HUES64 (cell line): Measurements from ENCODE around the gene SBNO2.
A peak's percentile ranks its signal among the peaks of the same experiment; 100 is the strongest.

Experiments
- H3K27ac ChIP-seq: 2 replicates; pipeline ENCODE4 v1.7.0; 2013; ENCODE audit warnings: low read depth, low read length, inconsistent platforms
- H3K27me3 ChIP-seq: 2 replicates; pipeline ENCODE4 v1.6.1; 2013; ENCODE audit warnings: mild to moderate bottlenecking, low read length; ENCODE audit not compliant: insufficient read depth
- H3K36me3 ChIP-seq: 2 replicates; pipeline ENCODE4 v1.6.1; 2013; ENCODE audit warnings: mild to moderate bottlenecking, low read length; ENCODE audit not compliant: insufficient read depth
- H3K4me1 ChIP-seq: 2 replicates; pipeline ENCODE4 v1.6.1; 2013; ENCODE audit warnings: mild to moderate bottlenecking, low read length, moderate library complexity; ENCODE audit not compliant: insufficient read depth
- H3K4me3 ChIP-seq: 2 replicates; pipeline ENCODE4 v1.5.1; 2013; ENCODE audit warnings: mild to moderate bottlenecking, low read length, moderate library complexity
- H3K9ac ChIP-seq: 2 replicates; pipeline ENCODE4 v1.6.1; 2013; ENCODE audit warnings: mild to moderate bottlenecking, low read depth, low read length
- H3K9me3 ChIP-seq: 2 replicates; pipeline ENCODE4 v1.6.1; 2013; ENCODE audit warnings: low read depth, low read length; ENCODE audit not compliant: insufficient read depth
- WGBS: fragments of 150-250, 120-280 bp; methylation state at CpG from one replicate; pipeline ENCODE4 v1.1.7; 2013; ENCODE audit warnings: missing lambda C conversion rate; 5-methylcytosine and 5-hydroxymethylcytosine counted together

SBNO2 gene

DNA sequence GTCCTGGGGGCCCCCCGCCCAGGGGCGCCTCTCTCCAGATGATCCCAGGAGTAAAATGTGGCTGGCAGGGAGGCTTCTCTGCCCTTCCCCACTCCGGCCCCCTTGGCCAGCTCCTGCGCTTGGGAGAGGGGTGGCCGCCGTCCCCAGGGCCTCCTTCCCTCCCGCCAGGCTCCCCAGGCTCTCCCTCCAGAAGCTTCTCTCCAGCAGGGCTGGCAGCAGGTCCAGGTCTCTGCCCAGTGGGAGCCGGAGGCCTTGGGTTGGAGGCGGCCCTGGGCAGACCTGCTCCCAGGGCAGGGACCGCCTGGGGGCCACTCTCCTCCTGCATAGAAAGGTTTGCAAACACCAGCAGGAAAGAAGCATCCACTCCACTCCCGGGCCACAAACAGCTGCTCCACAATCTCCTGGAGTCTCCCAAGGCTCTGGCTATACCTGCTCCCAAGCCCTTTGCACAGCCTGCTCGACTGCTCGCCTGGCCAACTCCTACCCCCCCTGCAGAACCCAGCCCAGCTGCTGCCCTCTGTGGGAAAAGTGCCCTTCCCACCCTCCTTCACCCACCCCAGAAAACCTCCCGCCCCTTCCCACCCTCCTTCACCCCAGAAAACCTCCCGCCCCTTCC is 26.0 kb downstream of the SBNO2 start:
- 88% methylated on average over 13 of the region's 15 CpGs for WGBS
- H3K4me1 ChIP-seq: 0 out of 2 replicates have a peak, but pooled peaks cover 3% of the 10 kb centered on the region
- no peak overlapping the region; the same call in 1 of the 2 replicates for H3K27ac ChIP-seq
- no peak overlapping the region for H3K4me3 ChIP-seq
- peaks cover 26% of the 10 kb centered on the region for H3K36me3 ChIP-seq
- H3K9me3 ChIP-seq: no peaks in the 10 kb centered on the region
- peaks cover 2% of the 10 kb centered on the region; the same call in 1 of the 2 replicates for H3K27me3 ChIP-seq
- no peak overlapping the region for H3K9ac ChIP-seq

DNA sequence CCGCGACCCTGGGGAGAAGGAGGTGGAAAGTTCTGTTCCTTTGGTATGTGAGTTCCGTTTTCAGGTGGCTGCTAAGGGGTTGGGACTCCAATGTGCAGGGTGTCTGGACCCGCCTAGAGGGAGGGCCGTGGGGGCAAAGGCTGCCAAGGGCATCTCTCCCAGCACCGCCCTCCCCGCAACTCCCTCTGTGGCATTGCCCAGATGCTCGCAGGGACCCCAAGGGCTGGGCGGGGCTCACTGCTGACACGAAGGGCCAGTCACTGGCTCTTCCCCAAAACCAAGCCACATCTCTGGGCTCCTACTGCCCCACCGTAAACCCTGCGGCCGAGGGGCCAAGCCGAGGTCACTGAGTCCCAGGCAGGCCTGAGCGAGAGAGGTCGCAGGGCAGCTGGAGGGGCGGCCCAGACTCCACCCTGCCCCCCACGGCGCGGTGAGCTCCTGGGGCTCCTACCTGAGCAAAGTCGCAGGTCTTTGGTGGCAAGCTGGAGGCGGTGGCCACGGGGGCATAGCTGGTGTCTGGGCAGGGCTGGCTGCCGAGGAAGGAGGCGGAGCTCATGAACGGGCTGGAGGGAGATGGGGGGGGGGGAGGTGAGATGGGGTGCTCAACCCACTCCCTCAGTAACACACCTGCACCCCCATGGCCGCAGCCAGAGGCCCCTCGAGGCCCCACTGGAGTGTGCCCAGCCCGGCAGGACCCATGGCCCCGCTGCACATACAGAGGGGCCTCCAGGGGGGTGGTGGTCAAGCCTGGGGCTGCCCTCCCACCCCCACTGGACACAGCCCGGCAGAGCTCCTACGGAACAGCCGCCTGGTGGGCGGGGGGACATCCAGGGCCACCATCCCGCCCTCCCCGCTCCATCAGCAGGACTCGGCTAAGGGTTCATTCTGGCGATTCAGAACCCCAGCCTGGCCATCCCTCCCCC is 26.9 kb downstream of the SBNO2 start:
- Histone ChIP-seq H3K9ac (no peak overlapping the region), H3K4me1 (0 out of 2 replicates have a peak, but pooled peaks cover 3% of the 10 kb centered on the region), H3K4me3 (no peak overlapping the region), H3K27ac (peak overlapping the region; percentile 46; the same call in 1 of the 2 replicates), H3K9me3 (no peaks in the 10 kb centered on the region), H3K36me3 (peaks cover 22% of the 10 kb centered on the region), H3K27me3 (peaks cover 2% of the 10 kb centered on the region; the same call in 1 of the 2 replicates)
- 89% methylated on average over 34 of the region's 38 CpGs for whole genome bisulfite sequencing

DNA sequence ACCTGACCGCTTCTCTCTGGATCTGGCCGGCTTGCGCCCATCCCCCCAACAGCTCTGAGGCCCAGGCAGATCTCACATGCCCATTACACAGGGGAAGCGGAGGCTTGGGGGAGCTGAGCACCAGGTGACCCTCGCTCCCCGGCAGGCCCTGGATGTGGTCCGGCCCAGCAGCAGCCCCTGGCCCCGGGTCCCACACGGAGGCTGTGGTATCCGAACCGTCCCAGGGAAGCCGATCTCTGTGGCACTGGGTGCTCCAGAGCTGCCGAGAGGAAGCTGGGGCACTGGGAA is 27.7 kb downstream of the SBNO2 start:
- WGBS: 87% methylated on average over 13 of the region's 13 CpGs
- H3K4me1 ChIP-seq: 0 out of 2 replicates have a peak, but pooled peaks cover 3% of the 10 kb centered on the region
- H3K36me3 ChIP-seq: peaks cover 15% of the 10 kb centered on the region
- peak overlapping the region; percentile 49 for H3K27ac ChIP-seq
- no peaks in the 10 kb centered on the region for H3K9me3 ChIP-seq
- peak overlapping the region; percentile 40; the same call in 1 of the 2 replicates for H3K9ac ChIP-seq
- peaks cover 2% of the 10 kb centered on the region; the same call in 1 of the 2 replicates for H3K27me3 ChIP-seq
- no peak overlapping the region for H3K4me3 ChIP-seq

DNA sequence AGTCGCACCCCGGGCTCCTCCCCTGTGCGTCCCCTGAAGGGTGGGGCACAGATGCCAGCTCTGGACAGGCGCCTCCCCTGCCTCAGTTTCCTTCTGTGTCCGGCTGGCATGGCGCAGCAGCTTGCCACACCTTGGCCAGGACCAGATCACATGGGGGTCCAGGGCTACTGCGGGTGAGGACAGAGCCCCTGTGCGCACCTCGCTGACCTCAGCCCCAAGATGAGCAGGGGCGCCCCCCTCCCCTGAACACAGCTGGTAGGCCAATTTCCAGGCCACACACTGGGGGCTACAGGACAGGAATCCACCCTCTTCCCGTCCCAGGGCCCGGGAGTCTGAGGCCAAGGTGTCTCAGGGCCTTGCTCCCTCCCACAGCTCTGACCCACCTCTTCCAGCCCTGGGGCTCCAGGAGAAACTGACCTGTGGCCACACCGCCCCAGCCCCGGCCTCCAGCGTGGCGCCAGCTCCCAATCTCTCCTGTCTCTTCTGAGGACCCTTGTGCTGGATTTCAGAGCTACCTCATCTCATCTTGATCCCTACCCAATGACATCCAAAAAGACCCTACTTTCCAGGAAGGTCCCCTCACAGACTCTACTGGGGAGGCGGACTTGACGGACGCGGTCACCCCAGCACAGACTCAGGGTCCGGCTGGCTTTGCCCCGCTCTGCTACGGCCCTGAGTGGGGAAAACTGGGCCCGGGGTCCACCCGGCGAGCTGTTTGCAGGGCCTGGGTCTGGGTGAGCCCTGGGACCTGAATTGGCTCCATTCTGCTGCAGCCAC is 28.2 kb downstream of the SBNO2 start:
- peak overlapping the region; percentile 40; the same call in 1 of the 2 replicates for H3K9ac ChIP-seq
- H3K36me3 ChIP-seq: peaks cover 13% of the 10 kb centered on the region
- no peak overlapping the region for H3K4me3 ChIP-seq
- peaks cover 2% of the 10 kb centered on the region; the same call in 1 of the 2 replicates for H3K27me3 ChIP-seq
- H3K4me1 ChIP-seq: 0 out of 2 replicates have a peak, but pooled peaks cover 3% of the 10 kb centered on the region
- no peaks in the 10 kb centered on the region for H3K9me3 ChIP-seq
- peak overlapping the region; percentile 49 for H3K27ac ChIP-seq
- WGBS: 92% methylated on average over 26 of the region's 26 CpGs

DNA sequence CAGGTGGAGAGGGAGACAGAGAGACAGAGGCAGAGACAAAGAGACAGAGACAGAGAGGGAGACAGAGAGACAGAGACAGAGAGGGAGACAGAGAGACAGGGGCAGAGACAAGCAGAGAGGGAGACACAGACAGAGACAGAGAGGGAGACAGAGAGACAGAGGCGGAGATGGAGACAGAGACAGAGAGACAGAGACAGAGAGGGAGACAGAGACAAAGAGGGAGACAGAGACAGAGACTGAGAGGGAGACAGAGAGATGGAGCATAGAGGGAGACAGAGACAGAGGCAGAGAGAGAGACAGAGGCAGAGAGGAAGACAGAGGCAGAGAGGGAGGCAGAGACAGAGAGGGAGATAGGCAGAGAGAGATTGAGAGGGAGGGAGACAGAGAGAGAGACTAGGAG is 29.3 kb downstream of the SBNO2 start:
- Histone ChIP-seq H3K36me3 (peaks cover 13% of the 10 kb centered on the region), H3K4me1 (0 out of 2 replicates have a peak, but pooled peaks cover 3% of the 10 kb centered on the region), H3K4me3 (no peak overlapping the region), H3K9me3 (no peaks in the 10 kb centered on the region), H3K27ac (no peak overlapping the region), H3K9ac (no peak overlapping the region), H3K27me3 (peaks cover 2% of the 10 kb centered on the region; the same call in 1 of the 2 replicates)
- WGBS: 92% methylated on average over 1 of the region's 1 CpG

DNA sequence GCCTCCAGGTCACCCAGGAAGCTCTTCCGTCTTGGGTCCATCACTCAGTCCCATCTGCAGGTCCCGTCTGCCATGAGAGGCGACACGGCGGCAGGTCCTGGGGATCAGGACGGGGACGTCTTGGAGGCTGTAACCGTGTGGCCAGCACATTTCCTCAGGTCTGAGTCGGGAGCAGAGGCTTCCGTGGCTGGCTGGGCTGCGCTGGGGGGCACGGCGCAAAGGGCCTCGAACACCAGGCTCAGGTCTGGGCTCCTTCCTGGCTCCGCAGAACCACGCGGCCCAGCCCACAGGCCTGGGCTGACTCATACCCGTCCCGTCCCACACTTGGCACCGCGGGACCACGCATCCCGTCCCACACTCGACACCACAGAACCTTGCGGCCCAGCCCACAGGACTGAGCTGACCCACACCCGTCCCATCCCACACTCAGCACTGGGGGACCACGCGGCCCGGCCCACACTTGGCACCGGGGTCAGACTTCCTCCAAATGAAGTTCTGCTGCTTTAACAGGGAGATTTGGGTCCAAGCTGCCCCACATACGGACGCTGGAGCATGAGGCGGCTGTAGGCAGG is 30.2 kb downstream of the SBNO2 start:
- no peak overlapping the region for H3K9ac ChIP-seq
- H3K4me3 ChIP-seq: no peak overlapping the region
- peaks cover 2% of the 10 kb centered on the region; the same call in 1 of the 2 replicates for H3K27me3 ChIP-seq
- H3K9me3 ChIP-seq: no peaks in the 10 kb centered on the region
- H3K27ac ChIP-seq: no peak overlapping the region
- peaks cover 13% of the 10 kb centered on the region for H3K36me3 ChIP-seq
- 96% methylated on average over 33 of the region's 33 CpGs for WGBS
- H3K4me1 ChIP-seq: 0 out of 2 replicates have a peak, but pooled peaks cover 3% of the 10 kb centered on the region

DNA sequence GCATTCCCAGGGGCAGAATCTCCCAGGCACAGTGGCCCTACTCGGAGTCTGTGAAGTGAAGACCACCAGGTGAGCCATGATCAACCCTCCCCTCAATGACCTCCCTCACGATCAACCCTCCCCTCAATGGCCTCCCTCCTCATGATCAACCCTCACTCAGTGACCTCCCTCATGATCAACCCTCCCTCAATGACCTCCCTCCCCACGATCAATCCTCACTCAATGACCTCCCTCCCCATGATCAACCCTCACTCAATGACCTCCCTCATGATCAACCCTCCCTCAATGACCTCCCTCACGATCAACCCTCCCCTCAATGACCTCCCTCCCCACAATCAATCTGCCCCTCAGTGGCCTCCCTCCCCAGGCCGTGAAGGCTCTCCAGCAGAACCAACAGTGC is 32.1 kb downstream of the SBNO2 start:
- no peak overlapping the region for H3K27ac ChIP-seq
- no peaks in the 10 kb centered on the region for H3K9me3 ChIP-seq
- H3K4me3 ChIP-seq: no peak overlapping the region
- no peak overlapping the region for H3K9ac ChIP-seq
- 84% methylated on average over 5 of the region's 5 CpGs for WGBS
- H3K36me3 ChIP-seq: peaks cover 13% of the 10 kb centered on the region
- 0 out of 2 replicates have a peak, but pooled peaks cover 3% of the 10 kb centered on the region for H3K4me1 ChIP-seq
- peaks cover 2% of the 10 kb centered on the region; the same call in 1 of the 2 replicates for H3K27me3 ChIP-seq

DNA sequence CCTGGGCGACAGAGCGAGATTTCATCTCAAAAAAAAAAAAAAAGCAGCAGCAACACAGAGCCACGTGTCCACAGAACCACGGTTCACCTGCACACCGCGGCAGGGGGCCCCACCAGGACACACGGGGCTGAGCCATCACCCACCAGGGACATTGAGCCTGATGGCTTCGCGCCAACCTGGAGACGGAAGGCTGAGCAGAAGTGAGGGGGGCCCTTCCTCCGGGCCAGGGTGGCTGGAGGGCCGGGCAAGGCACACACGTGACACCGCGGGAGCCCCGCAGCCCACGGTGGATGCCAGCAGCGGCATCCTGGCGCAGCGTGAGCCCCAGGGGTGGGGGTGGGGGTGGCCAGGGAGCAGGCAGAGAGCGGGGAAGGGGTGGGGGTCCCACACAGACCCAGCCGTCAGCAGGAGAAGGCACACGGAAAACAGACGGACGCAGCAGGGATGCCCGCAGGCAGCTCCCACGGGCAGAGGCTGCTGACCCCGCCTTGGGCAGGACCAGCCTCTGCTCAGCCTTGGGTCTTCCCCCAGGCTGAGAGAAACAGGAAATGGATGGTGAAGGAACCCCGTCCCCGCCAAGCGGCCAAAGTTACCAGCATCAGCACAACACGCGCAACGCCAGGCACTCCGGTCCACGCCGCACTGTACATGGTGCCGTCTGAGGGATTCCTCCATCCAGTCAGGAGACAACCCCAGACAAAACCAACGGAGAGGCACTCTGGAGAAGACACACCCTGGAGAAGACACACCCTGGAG is 33.6 kb downstream of the SBNO2 start:
- Histone ChIP-seq H3K36me3 (peaks cover 13% of the 10 kb centered on the region), H3K4me1 (no peaks in the 10 kb centered on the region), H3K9me3 (no peaks in the 10 kb centered on the region), H3K27me3 (peaks cover 2% of the 10 kb centered on the region; the same call in 1 of the 2 replicates), H3K27ac (no peak overlapping the region), H3K9ac (no peak overlapping the region), H3K4me3 (no peak overlapping the region)
- 96% methylated on average over 39 of the region's 39 CpGs for WGBS

DNA sequence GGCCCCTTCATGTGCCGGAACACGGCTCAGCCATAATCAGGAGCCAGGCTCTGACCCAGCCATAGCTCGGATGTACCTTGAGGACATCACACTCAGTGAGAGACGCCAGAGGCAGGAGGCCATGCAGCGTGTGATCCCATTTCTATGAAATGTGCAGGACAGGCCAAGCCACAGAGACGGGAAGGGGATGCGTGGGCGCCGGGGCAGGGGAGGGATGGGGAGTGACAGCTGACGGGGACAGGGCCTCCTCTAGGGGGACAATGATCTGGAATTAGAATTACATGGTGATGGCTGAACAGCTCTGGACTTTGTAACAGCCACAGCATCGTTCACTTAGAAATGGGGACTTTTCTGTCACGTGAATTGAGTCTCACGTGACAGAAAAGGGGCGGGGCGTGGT is 34.9 kb downstream of the SBNO2 start:
- WGBS: 94% methylated on average over 15 of the region's 15 CpGs
- no peaks in the 10 kb centered on the region for H3K4me1 ChIP-seq
- H3K36me3 ChIP-seq: peaks cover 13% of the 10 kb centered on the region

DNA sequence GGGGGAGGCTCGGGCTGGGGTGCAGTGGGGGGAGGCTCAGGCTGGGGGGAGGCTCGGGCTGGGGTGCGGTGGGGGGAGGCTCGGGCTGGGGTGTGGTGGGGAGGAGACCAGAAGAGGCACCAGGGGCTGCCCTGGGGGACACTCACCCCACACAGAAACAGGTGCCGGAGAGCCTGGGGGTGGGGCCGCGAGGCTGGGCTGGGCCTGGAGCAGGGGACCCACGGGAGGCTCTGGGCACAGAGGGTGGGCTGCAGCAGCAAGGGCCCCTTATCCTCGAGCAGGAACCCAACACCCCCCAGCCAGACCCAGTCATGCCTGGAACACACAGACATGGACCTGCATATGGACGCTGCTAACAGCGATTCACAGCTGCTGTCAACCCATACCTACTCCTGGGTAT is 35.9 kb downstream of the SBNO2 start:
- Histone ChIP-seq H3K27ac (no peak overlapping the region), H3K9me3 (no peaks in the 10 kb centered on the region), H3K4me3 (no peak overlapping the region), H3K36me3 (peaks cover 4% of the 10 kb centered on the region), H3K27me3 (no peaks in the 10 kb centered on the region), H3K9ac (no peak overlapping the region), H3K4me1 (no peaks in the 10 kb centered on the region)
- 91% methylated on average over 8 of the region's 11 CpGs for WGBS

More for the DNA sequence above, 34.9 kb downstream of the SBNO2 start:
- Histone ChIP-seq H3K4me3 (no peak overlapping the region), H3K27me3 (no peaks in the 10 kb centered on the region), H3K9ac (no peak overlapping the region), H3K27ac (no peak overlapping the region), H3K9me3 (no peaks in the 10 kb centered on the region)
